Measurements from ENCODE around the gene PACS1. TPM values are rescaled to one million over a fixed set of nuclear protein-coding genes. Genes with fewer than 3 reads are reported as not detected.

Gene PACS1
- polyA plus RNA-seq, 3 donors, result 8.1 to 36.8 (median 12.4) TPM

DNA sequence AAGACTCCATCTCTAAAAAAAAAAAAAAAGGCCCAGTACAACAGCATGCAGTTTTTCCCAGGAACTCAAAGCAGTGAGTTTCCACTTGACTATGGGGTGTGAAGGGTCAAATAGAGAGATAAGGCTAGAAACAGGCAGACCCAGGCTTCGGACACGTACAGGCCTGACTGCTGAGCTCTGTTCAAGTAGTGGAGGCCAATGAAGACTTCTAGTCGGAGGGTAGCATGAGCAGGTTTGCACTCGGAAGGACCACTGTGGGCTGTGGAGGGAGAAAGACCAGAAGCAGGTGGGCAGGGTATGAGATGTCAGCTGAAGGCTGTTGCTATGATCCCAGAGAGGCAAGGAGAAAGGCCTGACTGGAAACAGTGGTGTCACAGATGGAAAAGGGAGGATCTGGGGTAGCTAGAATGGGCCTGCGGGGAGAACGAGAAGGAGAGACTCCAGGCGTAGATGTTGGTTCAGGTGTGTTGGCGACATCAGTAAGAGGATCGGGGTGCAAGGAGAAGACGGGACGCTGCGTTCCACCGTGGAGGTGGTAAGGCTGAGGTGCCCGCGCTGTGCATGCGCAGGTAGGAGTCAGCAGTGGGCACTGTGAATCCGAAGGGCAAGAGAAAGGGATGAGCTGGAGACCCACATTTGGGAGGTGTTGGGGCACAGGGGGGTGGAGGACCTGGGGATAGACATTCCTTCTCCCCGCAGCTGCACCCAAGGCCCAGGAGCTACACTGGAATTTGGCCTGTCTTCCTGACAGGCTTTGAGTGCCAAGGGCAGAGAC, 149.0 kb downstream of the PACS1 start:
- H2AFZ ChIP-seq (ENCODE audit: insufficient read depth, low read depth, low read length, poor library complexity, severe bottlenecking), result no peak overlapping the region
- no peaks in the 10 kb centered on the region for H3K9me3 ChIP-seq (replicated peaks in 1 of 2; ENCODE audit: control insufficient read depth in 1 of 2, insufficient read depth in 1 of 2, low read length in 2 of 2)
- no peak overlapping the region for H3K4me2 ChIP-seq (replicated peaks; ENCODE audit: extremely low read depth, low read length, poor library complexity, severe bottlenecking)
- H3K27me3 ChIP-seq (ENCODE audit: control insufficient read depth in 2 of 2, insufficient read depth in 2 of 2, low read length in 2 of 2), result no peaks in the 10 kb centered on the region
- WGBS (ENCODE audit: insufficient coverage), result over 99% methylated on average over 18 of the region's 18 CpGs
- Mint-ChIP-seq H3K27ac (peak overlapping the region in 2 of 7 donors; percentile 65 to 70), H3K36me3 (peaks cover 63 to 82% of the 10 kb centered on the region in 2 donors), H3K4me3 (no peak overlapping the region), H3K9me3 (no peaks in the 10 kb centered on the region), H3K4me1 (peaks cover 5% of the 10 kb centered on the region), H3K27me3 (ENCODE audit: low read depth in 3 of 3) (peaks cover 0 to 2% (median 0%) of the 10 kb centered on the region in 3 donors)
- no peak overlapping the region for H3K27ac ChIP-seq (ENCODE audit: low read depth in 1 of 2, low read length in 2 of 2)
- no peak for DNase-seq
- no peak overlapping the region for H3K4me3 ChIP-seq (replicated peaks in 1 of 3; ENCODE audit: low read depth in 2 of 3, low read length in 3 of 3)
- TF ChIP-seq, protein P1, sequence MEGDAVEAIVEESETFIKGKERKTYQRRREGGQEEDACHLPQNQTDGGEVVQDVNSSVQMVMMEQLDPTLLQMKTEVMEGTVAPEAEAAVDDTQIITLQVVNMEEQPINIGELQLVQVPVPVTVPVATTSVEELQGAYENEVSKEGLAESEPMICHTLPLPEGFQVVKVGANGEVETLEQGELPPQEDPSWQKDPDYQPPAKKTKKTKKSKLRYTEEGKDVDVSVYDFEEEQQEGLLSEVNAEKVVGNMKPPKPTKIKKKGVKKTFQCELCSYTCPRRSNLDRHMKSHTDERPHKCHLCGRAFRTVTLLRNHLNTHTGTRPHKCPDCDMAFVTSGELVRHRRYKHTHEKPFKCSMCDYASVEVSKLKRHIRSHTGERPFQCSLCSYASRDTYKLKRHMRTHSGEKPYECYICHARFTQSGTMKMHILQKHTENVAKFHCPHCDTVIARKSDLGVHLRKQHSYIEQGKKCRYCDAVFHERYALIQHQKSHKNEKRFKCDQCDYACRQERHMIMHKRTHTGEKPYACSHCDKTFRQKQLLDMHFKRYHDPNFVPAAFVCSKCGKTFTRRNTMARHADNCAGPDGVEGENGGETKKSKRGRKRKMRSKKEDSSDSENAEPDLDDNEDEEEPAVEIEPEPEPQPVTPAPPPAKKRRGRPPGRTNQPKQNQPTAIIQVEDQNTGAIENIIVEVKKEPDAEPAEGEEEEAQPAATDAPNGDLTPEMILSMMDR (IDR thresholded peaks at IDR 0.05), result no peak
- intact Hi-C loops (cut with micrococcal nuclease), result no loop called here
- no peaks in the 10 kb centered on the region for H3K4me1 ChIP-seq (ENCODE audit: control insufficient read depth in 1 of 2, insufficient read depth in 2 of 2, low read length in 2 of 2)
- H4K20me1 ChIP-seq (ENCODE audit: insufficient read depth, low read length), result peaks cover 6% of the 10 kb centered on the region
- peaks cover 61 to 76% of the 10 kb centered on the region in 2 donors for H3K36me3 ChIP-seq (replicated peaks in 1 of 2; ENCODE audit: control insufficient read depth in 1 of 2, insufficient read depth in 2 of 2, low read length in 2 of 2)
- no peak overlapping the region for H3K9ac ChIP-seq (ENCODE audit: insufficient read depth, low read length, poor library complexity, severe bottlenecking)
- no peaks in the 10 kb centered on the region for H3K79me2 ChIP-seq (ENCODE audit: insufficient read depth, low read length)

- Histone ChIP-seq H3K9me3 (replicated peaks in 1 of 2; ENCODE audit: control insufficient read depth in 1 of 2, insufficient read depth in 1 of 2, low read length in 2 of 2) (no peaks in the 10 kb centered on the region), H3K4me2 (replicated peaks; ENCODE audit: extremely low read depth, low read length, poor library complexity, severe bottlenecking) (no peak overlapping the region), H3K79me2 (ENCODE audit: insufficient read depth, low read length) (no peaks in the 10 kb centered on the region), H3K27me3 (ENCODE audit: control insufficient read depth in 2 of 2, insufficient read depth in 2 of 2, low read length in 2 of 2) (no peaks in the 10 kb centered on the region), H2AFZ (ENCODE audit: insufficient read depth, low read depth, low read length, poor library complexity, severe bottlenecking) (no peak overlapping the region), H4K20me1 (ENCODE audit: insufficient read depth, low read length) (peaks cover 6% of the 10 kb centered on the region), H3K4me3 (replicated peaks in 1 of 3; ENCODE audit: low read depth in 2 of 3, low read length in 3 of 3) (no peak overlapping the region), H3K36me3 (replicated peaks in 1 of 2; ENCODE audit: control insufficient read depth in 1 of 2, insufficient read depth in 2 of 2, low read length in 2 of 2) (peaks cover 65 to 80% of the 10 kb centered on the region in 2 donors), H3K4me1 (ENCODE audit: control insufficient read depth in 1 of 2, insufficient read depth in 2 of 2, low read length in 2 of 2) (no peaks in the 10 kb centered on the region), H3K9ac (ENCODE audit: insufficient read depth, low read length, poor library complexity, severe bottlenecking) (no peak overlapping the region), H3K27ac (ENCODE audit: low read depth in 1 of 2, low read length in 2 of 2) (no peak overlapping the region)
- DNase-seq, result no peak
- no peaks in the 10 kb centered on the region for H3K9me3 Mint-ChIP-seq
- WGBS (ENCODE audit: insufficient coverage), result 93% methylated on average over 11 of the region's 19 CpGs
- intact Hi-C loops (cut with micrococcal nuclease), result no loop called here
- TF ChIP-seq, protein P1 (IDR thresholded peaks at IDR 0.05), result no peak
- H3K27me3 Mint-ChIP-seq (ENCODE audit: low read depth in 3 of 3), result peaks cover 0 to 2% (median 0%) of the 10 kb centered on the region in 3 donors
- peaks cover 68 to 83% of the 10 kb centered on the region in 2 donors for H3K36me3 Mint-ChIP-seq
- H3K27ac Mint-ChIP-seq, result peak overlapping the region in 1 of 7 donors; percentile 68
- H3K4me1 Mint-ChIP-seq, result peaks cover 5% of the 10 kb centered on the region
- no peak overlapping the region for H3K4me3 Mint-ChIP-seq
Observed at GRCh38 chr11:66219846-66220565, 149.9 kb downstream of the PACS1 start.
